Stimulated activated effector memory CD8-positive, alpha-beta T cell treated with anti-CD3 and anti-CD28 coated beads, Interleukin-12 subunit alpha, Interleukin-12 subunit beta, amount 100 ng/mL, for 72 hours (primary cell): ENCODE results near the gene GSDMA.
A peak's percentile ranks its signal among the peaks of the same experiment; 100 is the strongest.

Experiments used
- ATAC-seq: fragments of 150-1000 bp; cut with Tn5 transposase; 2 replicates; pipeline ENCODE4 v1.10.0; 2021
- DNase-seq, 2 donors: peaks; one replicate each; pipeline ENCODE4 v3.0.0; 2021 to 2022; ENCODE audit warnings: low spot score in 2 of 2
- H3K27ac Mint-ChIP-seq: one replicate; pipeline ENCODE4 v1.8.0; 2022; ENCODE audit warnings: mild to moderate bottlenecking, mixed read lengths
- H3K36me3 Mint-ChIP-seq: one replicate; pipeline ENCODE4 v1.8.0; 2022; ENCODE audit warnings: mild to moderate bottlenecking, mixed read lengths
- H3K4me1 Mint-ChIP-seq: one replicate; pipeline ENCODE4 v1.8.0; 2022; ENCODE audit warnings: mixed read lengths
- H3K4me3 Mint-ChIP-seq: one replicate; pipeline ENCODE4 v1.8.0; 2022; ENCODE audit warnings: mild to moderate bottlenecking, mixed read lengths
- H3K9me3 Mint-ChIP-seq: one replicate; pipeline ENCODE4 v1.8.0; 2022; ENCODE audit warnings: mixed read lengths

GSDMA gene

GRCh38 chr17:40025991-40026815 lies 63.4 kb downstream of the GSDMA start:
- no peak overlapping the region for H3K4me3 Mint-ChIP-seq
- DNase-seq (no peak), ATAC-seq (no peak)
- no peaks in the 10 kb centered on the region for H3K9me3 Mint-ChIP-seq
- H3K4me1 Mint-ChIP-seq: peaks cover 23% of the 10 kb centered on the region
- no peak overlapping the region for H3K27ac Mint-ChIP-seq
- H3K36me3 Mint-ChIP-seq: peaks cover 78% of the 10 kb centered on the region

GRCh38 chr17:40026816-40027613 lies 64.2 kb downstream of the GSDMA start:
- DNase-seq: peak; percentile 66 to 86
- Mint-ChIP-seq H3K4me3 (no peak overlapping the region), H3K36me3 (peaks cover 75% of the 10 kb centered on the region), H3K9me3 (no peaks in the 10 kb centered on the region), H3K4me1 (peaks cover 23% of the 10 kb centered on the region), H3K27ac (no peak overlapping the region)
- peak; percentile 90 for ATAC-seq
